HG02571 (cell line): ENCODE data around the gene FSTL4.

Experiments used
- ATAC-seq: cut with Tn5 transposase; IDR thresholded peaks from one replicate; pipeline ENCODE4 v1.9.1; 2021; ENCODE audit warnings: mild to moderate bottlenecking, moderate library complexity; ENCODE audit not compliant: unreplicated experiment

The FSTL4 gene

GRCh38 chr5:133332439-133333024 lies 279.8 kb downstream of the FSTL4 start:
- no peak for ATAC-seq

- ATAC-seq, result no peak
Measured at GRCh38 chr5:133331941-133332340, 280.4 kb downstream of the FSTL4 start.

- ATAC-seq, result no peak
Measured at GRCh38 chr5:133330956-133331355, 281.4 kb downstream of the FSTL4 start.

GRCh38 chr5:133328800-133329199 lies 283.5 kb downstream of the FSTL4 start:
- ATAC-seq, result no peak

GRCh38 chr5:133327946-133328401 lies 284.4 kb downstream of the FSTL4 start:
- no peak for ATAC-seq

GRCh38 chr5:133326361-133326760 lies 286.0 kb downstream of the FSTL4 start:
- ATAC-seq, result no peak

GRCh38 chr5:133325864-133326263 lies 286.5 kb downstream of the FSTL4 start:
- no peak for ATAC-seq

GRCh38 chr5:133324926-133325325 lies 287.4 kb downstream of the FSTL4 start:
- ATAC-seq, result no peak

- ATAC-seq, result no peak
Measured at GRCh38 chr5:133323494-133324457, 288.6 kb downstream of the FSTL4 start.

GRCh38 chr5:133322743-133323142 lies 289.6 kb downstream of the FSTL4 start:
- no peak for ATAC-seq

- ATAC-seq, result no peak
Measured at GRCh38 chr5:133321833-133322420, 290.4 kb downstream of the FSTL4 start.

- no peak for ATAC-seq
Measured at GRCh38 chr5:133321286-133321832, 291.0 kb downstream of the FSTL4 start.

- ATAC-seq, result no peak
Measured at GRCh38 chr5:133319905-133320520, 292.3 kb downstream of the FSTL4 start.

GRCh38 chr5:133319244-133319643 lies 293.1 kb downstream of the FSTL4 start:
- ATAC-seq, result no peak

GRCh38 chr5:133317558-133317957 lies 294.8 kb downstream of the FSTL4 start:
- ATAC-seq, result no peak

- no peak for ATAC-seq
Measured at GRCh38 chr5:133316346-133317343, 295.7 kb downstream of the FSTL4 start.

- no peak for ATAC-seq
Measured at GRCh38 chr5:133314086-133314485, 298.3 kb downstream of the FSTL4 start.

- no peak for ATAC-seq
Measured at GRCh38 chr5:133311176-133311575, 301.2 kb downstream of the FSTL4 start.

GRCh38 chr5:133309984-133310621 lies 302.2 kb downstream of the FSTL4 start:
- no peak for ATAC-seq
